ENCODE data around the gene TMEFF1.
"Not testable (repeated sequence)": the region's sequence is repeated elsewhere in the genome, so short reads cannot be mapped to it uniquely, and the experiment has no call there.

The TMEFF1 gene

GRCh38 chr9:100515578-100516494, 42.9 kb downstream of the TMEFF1 start:
- H3K4me3 ChIP-seq (ENCODE audit: insufficient read depth, low read depth, low read length, poor library complexity, severe bottlenecking), result no peak overlapping the region
- H3K36me3 ChIP-seq (ENCODE audit: control insufficient read depth, insufficient read depth, low read length), result no peaks in the 10 kb centered on the region
- H3K9me3 ChIP-seq (ENCODE audit: control insufficient read depth, low read length), result no peaks in the 10 kb centered on the region
- H3K4me1 ChIP-seq (ENCODE audit: control insufficient read depth, insufficient read depth, low read length, poor library complexity, severe bottlenecking), result no peaks in the 10 kb centered on the region
- no peaks in the 10 kb centered on the region for H3K27me3 ChIP-seq (replicated peaks; ENCODE audit: control insufficient read depth, insufficient read depth, low read length, poor library complexity, severe bottlenecking)
- no peak for DNase-seq
- H3K27ac ChIP-seq (ENCODE audit: insufficient read depth, low read length, poor library complexity, severe bottlenecking), result no peak overlapping the region

DNA sequence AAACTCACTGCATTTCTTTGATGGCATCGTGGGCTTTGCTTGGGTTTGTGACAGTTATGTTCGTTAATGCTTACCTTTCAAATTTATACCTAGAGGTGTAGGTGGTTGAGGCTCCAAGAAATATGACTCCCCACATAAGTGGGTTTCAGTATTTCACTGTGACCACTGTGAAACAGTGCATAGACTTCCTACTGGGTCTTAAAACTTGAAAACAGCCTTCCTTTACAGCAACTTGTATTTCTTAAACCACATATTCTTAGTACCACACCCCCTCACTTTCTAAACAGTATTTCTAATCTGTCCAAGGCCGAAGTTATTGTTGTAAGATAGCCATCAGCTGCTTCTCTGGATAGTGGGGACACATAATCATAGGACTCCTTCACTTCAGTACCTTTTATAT, 48.3 kb downstream of the TMEFF1 start:
- Histone ChIP-seq H3K36me3 (ENCODE audit: control insufficient read depth, insufficient read depth, low read length) (no peaks in the 10 kb centered on the region), H3K27ac (ENCODE audit: insufficient read depth, low read length, poor library complexity, severe bottlenecking) (no peak overlapping the region), H3K9me3 (ENCODE audit: control insufficient read depth, low read length) (no peaks in the 10 kb centered on the region), H3K4me1 (ENCODE audit: control insufficient read depth, insufficient read depth, low read length, poor library complexity, severe bottlenecking) (no peaks in the 10 kb centered on the region), H3K4me3 (ENCODE audit: insufficient read depth, low read depth, low read length, poor library complexity, severe bottlenecking) (no peak overlapping the region), H3K27me3 (replicated peaks; ENCODE audit: control insufficient read depth, insufficient read depth, low read length, poor library complexity, severe bottlenecking) (no peaks in the 10 kb centered on the region)
- no peak for DNase-seq

GRCh38 chr9:100525563-100525962, 52.6 kb downstream of the TMEFF1 start:
- H3K27me3 ChIP-seq (replicated peaks; ENCODE audit: control insufficient read depth, insufficient read depth, low read length, poor library complexity, severe bottlenecking), result no peaks in the 10 kb centered on the region
- no peak for DNase-seq
- H3K4me3 ChIP-seq (ENCODE audit: insufficient read depth, low read depth, low read length, poor library complexity, severe bottlenecking), result no peak overlapping the region
- H3K4me1 ChIP-seq (ENCODE audit: control insufficient read depth, insufficient read depth, low read length, poor library complexity, severe bottlenecking), result no peaks in the 10 kb centered on the region
- H3K27ac ChIP-seq (ENCODE audit: insufficient read depth, low read length, poor library complexity, severe bottlenecking), result no peak overlapping the region
- H3K36me3 ChIP-seq (ENCODE audit: control insufficient read depth, insufficient read depth, low read length), result no peaks in the 10 kb centered on the region
- H3K9me3 ChIP-seq (ENCODE audit: control insufficient read depth, low read length), result no peaks in the 10 kb centered on the region

GRCh38 chr9:100527180-100527794, 54.3 kb downstream of the TMEFF1 start:
- not testable (repeated sequence) for H3K27ac ChIP-seq (ENCODE audit: insufficient read depth, low read length, poor library complexity, severe bottlenecking); DNase-seq; H3K4me1 ChIP-seq (ENCODE audit: control insufficient read depth, insufficient read depth, low read length, poor library complexity, severe bottlenecking); H3K4me3 ChIP-seq (ENCODE audit: insufficient read depth, low read depth, low read length, poor library complexity, severe bottlenecking); H3K9me3 ChIP-seq (ENCODE audit: control insufficient read depth, low read length); H3K27me3 ChIP-seq (replicated peaks; ENCODE audit: control insufficient read depth, insufficient read depth, low read length, poor library complexity, severe bottlenecking); H3K36me3 ChIP-seq (ENCODE audit: control insufficient read depth, insufficient read depth, low read length)

GRCh38 chr9:100534401-100534800, 61.5 kb downstream of the TMEFF1 start:
- no peak overlapping the region for H3K27ac ChIP-seq (ENCODE audit: insufficient read depth, low read length, poor library complexity, severe bottlenecking)
- DNase-seq, result no peak

DNA sequence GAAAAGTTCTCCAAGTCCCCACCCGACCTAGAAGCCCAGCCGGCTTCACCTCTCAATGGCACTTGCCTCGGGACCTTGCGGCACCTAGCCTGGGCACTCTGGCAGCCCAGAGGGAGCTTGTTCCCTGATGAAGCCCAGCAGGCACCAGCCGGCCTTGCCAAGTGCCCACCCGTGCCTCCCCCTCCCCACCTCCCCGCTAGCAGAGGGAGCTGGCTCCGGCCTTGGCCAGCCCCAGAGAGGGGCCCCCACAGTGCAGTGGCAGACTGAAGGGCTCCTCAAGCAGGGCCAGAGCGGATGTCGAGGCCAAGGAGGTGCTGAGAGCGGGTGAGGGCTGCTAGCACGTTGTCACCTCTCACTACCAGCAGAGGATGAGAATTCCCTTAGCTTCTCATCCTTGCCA, 67.4 kb downstream of the TMEFF1 start:
- no peaks in the 10 kb centered on the region for H3K36me3 ChIP-seq (ENCODE audit: control insufficient read depth, insufficient read depth, low read length)
- DNase-seq, result no peak
- no peak overlapping the region for H3K27ac ChIP-seq (ENCODE audit: insufficient read depth, low read length, poor library complexity, severe bottlenecking)
- no peaks in the 10 kb centered on the region for H3K27me3 ChIP-seq (replicated peaks; ENCODE audit: control insufficient read depth, insufficient read depth, low read length, poor library complexity, severe bottlenecking)
- H3K4me3 ChIP-seq (ENCODE audit: insufficient read depth, low read depth, low read length, poor library complexity, severe bottlenecking), result no peak overlapping the region
- no peaks in the 10 kb centered on the region for H3K9me3 ChIP-seq (ENCODE audit: control insufficient read depth, low read length)
- no peaks in the 10 kb centered on the region for H3K4me1 ChIP-seq (ENCODE audit: control insufficient read depth, insufficient read depth, low read length, poor library complexity, severe bottlenecking)

More at GRCh38 chr9:100534401-100534800, 61.5 kb downstream of the TMEFF1 start:
- Histone ChIP-seq H3K4me1 (ENCODE audit: control insufficient read depth, insufficient read depth, low read length, poor library complexity, severe bottlenecking) (no peaks in the 10 kb centered on the region), H3K9me3 (ENCODE audit: control insufficient read depth, low read length) (no peaks in the 10 kb centered on the region), H3K4me3 (ENCODE audit: insufficient read depth, low read depth, low read length, poor library complexity, severe bottlenecking) (no peak overlapping the region), H3K36me3 (ENCODE audit: control insufficient read depth, insufficient read depth, low read length) (no peaks in the 10 kb centered on the region), H3K27me3 (replicated peaks; ENCODE audit: control insufficient read depth, insufficient read depth, low read length, poor library complexity, severe bottlenecking) (no peaks in the 10 kb centered on the region)

GRCh38 chr9:100549048-100549447, 76.1 kb downstream of the TMEFF1 start:
- Histone ChIP-seq H3K27me3 (replicated peaks; ENCODE audit: control insufficient read depth, insufficient read depth, low read length, poor library complexity, severe bottlenecking) (no peaks in the 10 kb centered on the region), H3K4me1 (ENCODE audit: control insufficient read depth, insufficient read depth, low read length, poor library complexity, severe bottlenecking) (no peaks in the 10 kb centered on the region), H3K27ac (ENCODE audit: insufficient read depth, low read length, poor library complexity, severe bottlenecking) (no peak overlapping the region), H3K9me3 (ENCODE audit: control insufficient read depth, low read length) (no peaks in the 10 kb centered on the region), H3K4me3 (ENCODE audit: insufficient read depth, low read depth, low read length, poor library complexity, severe bottlenecking) (no peak overlapping the region), H3K36me3 (ENCODE audit: control insufficient read depth, insufficient read depth, low read length) (no peaks in the 10 kb centered on the region)
- DNase-seq, result no peak

- Histone ChIP-seq H3K36me3 (ENCODE audit: control insufficient read depth, insufficient read depth, low read length) (no peaks in the 10 kb centered on the region), H3K9me3 (ENCODE audit: control insufficient read depth, low read length) (no peaks in the 10 kb centered on the region), H3K4me3 (ENCODE audit: insufficient read depth, low read depth, low read length, poor library complexity, severe bottlenecking) (no peak overlapping the region), H3K27ac (ENCODE audit: insufficient read depth, low read length, poor library complexity, severe bottlenecking) (no peak overlapping the region), H3K27me3 (replicated peaks; ENCODE audit: control insufficient read depth, insufficient read depth, low read length, poor library complexity, severe bottlenecking) (no peaks in the 10 kb centered on the region), H3K4me1 (ENCODE audit: control insufficient read depth, insufficient read depth, low read length, poor library complexity, severe bottlenecking) (no peaks in the 10 kb centered on the region)
- no peak for DNase-seq
Observed at GRCh38 chr9:100554935-100555401, 82.0 kb downstream of the TMEFF1 start.

- Histone ChIP-seq H3K4me3 (ENCODE audit: insufficient read depth, low read depth, low read length, poor library complexity, severe bottlenecking) (no peak overlapping the region), H3K27me3 (replicated peaks; ENCODE audit: control insufficient read depth, insufficient read depth, low read length, poor library complexity, severe bottlenecking) (no peaks in the 10 kb centered on the region), H3K4me1 (ENCODE audit: control insufficient read depth, insufficient read depth, low read length, poor library complexity, severe bottlenecking) (no peaks in the 10 kb centered on the region), H3K27ac (ENCODE audit: insufficient read depth, low read length, poor library complexity, severe bottlenecking) (no peak overlapping the region), H3K9me3 (ENCODE audit: control insufficient read depth, low read length) (no peaks in the 10 kb centered on the region), H3K36me3 (ENCODE audit: control insufficient read depth, insufficient read depth, low read length) (no peaks in the 10 kb centered on the region)
- DNase-seq, result no peak
Observed at GRCh38 chr9:100555471-100555870, 82.5 kb downstream of the TMEFF1 start.

- Histone ChIP-seq H3K9me3 (ENCODE audit: control insufficient read depth, low read length) (no peaks in the 10 kb centered on the region), H3K4me3 (ENCODE audit: insufficient read depth, low read depth, low read length, poor library complexity, severe bottlenecking) (no peak overlapping the region), H3K27me3 (replicated peaks; ENCODE audit: control insufficient read depth, insufficient read depth, low read length, poor library complexity, severe bottlenecking) (no peaks in the 10 kb centered on the region), H3K27ac (ENCODE audit: insufficient read depth, low read length, poor library complexity, severe bottlenecking) (no peak overlapping the region), H3K36me3 (ENCODE audit: control insufficient read depth, insufficient read depth, low read length) (no peaks in the 10 kb centered on the region), H3K4me1 (ENCODE audit: control insufficient read depth, insufficient read depth, low read length, poor library complexity, severe bottlenecking) (no peaks in the 10 kb centered on the region)
- DNase-seq, result no peak
Observed at GRCh38 chr9:100557053-100557452, 84.1 kb downstream of the TMEFF1 start.

Data from effector memory CD4-positive, alpha-beta T cell (primary cell).